Measurements from ENCODE around the gene C8A. TPM values are rescaled to one million over a fixed set of nuclear protein-coding genes. Genes with fewer than 3 reads are reported as not detected.

The C8A gene
- total RNA-seq, 2 experiments from 2014 or later, result not detected

- Mint-ChIP-seq H3K4me3 (no peak overlapping the region), H3K27ac (no peak overlapping the region), H3K9me3 (no peaks in the 10 kb centered on the region), H3K36me3 (ENCODE audit: low read depth) (no peaks in the 10 kb centered on the region), H3K4me1 (ENCODE audit: low read depth) (no peaks in the 10 kb centered on the region), H3K27me3 (peaks cover 14% of the 10 kb centered on the region)
- H3K36me3 ChIP-seq (ENCODE audit: insufficient read depth, low read length), result no peaks in the 10 kb centered on the region
- CTCF ChIA-PET, result no interaction called here
- H3K9me3 ChIP-seq (ENCODE audit: control insufficient read depth in 1 of 2, insufficient read depth in 1 of 2, low read length in 2 of 2), result no peaks in the 10 kb centered on the region
- intact Hi-C loops (cut with DNase I, micrococcal nuclease), result no loop called here
- ATAC-seq (ENCODE audit: poor library complexity) (no peak), DNase-seq (no peak)
- H3K27me3 ChIP-seq (ENCODE audit: control insufficient read depth in 1 of 2, insufficient read depth in 2 of 2, low read length in 2 of 2), result no peaks in the 10 kb centered on the region
- POLR2A ChIA-PET, result no interaction called here
- TF ChIP-seq, protein P1, sequence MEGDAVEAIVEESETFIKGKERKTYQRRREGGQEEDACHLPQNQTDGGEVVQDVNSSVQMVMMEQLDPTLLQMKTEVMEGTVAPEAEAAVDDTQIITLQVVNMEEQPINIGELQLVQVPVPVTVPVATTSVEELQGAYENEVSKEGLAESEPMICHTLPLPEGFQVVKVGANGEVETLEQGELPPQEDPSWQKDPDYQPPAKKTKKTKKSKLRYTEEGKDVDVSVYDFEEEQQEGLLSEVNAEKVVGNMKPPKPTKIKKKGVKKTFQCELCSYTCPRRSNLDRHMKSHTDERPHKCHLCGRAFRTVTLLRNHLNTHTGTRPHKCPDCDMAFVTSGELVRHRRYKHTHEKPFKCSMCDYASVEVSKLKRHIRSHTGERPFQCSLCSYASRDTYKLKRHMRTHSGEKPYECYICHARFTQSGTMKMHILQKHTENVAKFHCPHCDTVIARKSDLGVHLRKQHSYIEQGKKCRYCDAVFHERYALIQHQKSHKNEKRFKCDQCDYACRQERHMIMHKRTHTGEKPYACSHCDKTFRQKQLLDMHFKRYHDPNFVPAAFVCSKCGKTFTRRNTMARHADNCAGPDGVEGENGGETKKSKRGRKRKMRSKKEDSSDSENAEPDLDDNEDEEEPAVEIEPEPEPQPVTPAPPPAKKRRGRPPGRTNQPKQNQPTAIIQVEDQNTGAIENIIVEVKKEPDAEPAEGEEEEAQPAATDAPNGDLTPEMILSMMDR (IDR thresholded peaks at IDR 0.05), result no peak
- H3K4me3 ChIP-seq (ENCODE audit: low read length), result no peak overlapping the region
- no peaks in the 10 kb centered on the region for H3K4me1 ChIP-seq (ENCODE audit: insufficient read depth, low read length)
- H3K27ac ChIP-seq (ENCODE audit: low read depth in 1 of 2, low read length in 2 of 2), result no peak overlapping the region
These were observed 78.6 kb downstream of the C8A start for GRCh38 chr1:56933161-56933560.

DNA sequence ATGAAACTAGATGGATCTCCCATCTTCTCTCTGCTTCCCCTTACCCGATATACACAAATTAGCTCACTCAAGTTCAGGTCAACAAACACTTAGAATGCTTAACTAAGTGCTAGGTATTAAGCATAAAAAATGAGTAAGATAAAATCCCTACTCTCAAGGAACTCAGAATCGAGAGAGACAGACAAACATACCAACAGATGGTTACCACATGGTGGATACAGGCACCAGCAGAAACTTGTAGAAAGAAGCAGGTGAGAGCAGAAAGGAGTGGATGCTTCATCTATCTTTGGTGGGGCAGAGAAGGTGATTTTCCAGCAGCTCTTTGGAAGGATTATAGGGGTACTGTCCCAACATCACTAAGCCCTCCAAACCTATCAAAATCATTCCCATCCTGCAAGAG is 79.0 kb downstream of the C8A start:
- DNase-seq (no peak), ATAC-seq (ENCODE audit: poor library complexity) (no peak)
- no peaks in the 10 kb centered on the region for H3K36me3 Mint-ChIP-seq (ENCODE audit: low read depth)
- H3K4me3 ChIP-seq (ENCODE audit: low read length), result no peak overlapping the region
- no peaks in the 10 kb centered on the region for H3K9me3 Mint-ChIP-seq
- H3K4me1 Mint-ChIP-seq (ENCODE audit: low read depth), result no peaks in the 10 kb centered on the region
- H3K27ac Mint-ChIP-seq, result no peak overlapping the region
- POLR2A ChIA-PET, result no interaction called here
- no peak overlapping the region for H3K27ac ChIP-seq (ENCODE audit: low read depth in 1 of 2, low read length in 2 of 2)
- intact Hi-C loops (cut with DNase I, micrococcal nuclease), result no loop called here
- H3K4me1 ChIP-seq (ENCODE audit: insufficient read depth, low read length), result no peaks in the 10 kb centered on the region
- H3K27me3 ChIP-seq (ENCODE audit: control insufficient read depth in 1 of 2, insufficient read depth in 2 of 2, low read length in 2 of 2), result no peaks in the 10 kb centered on the region
- no peaks in the 10 kb centered on the region for H3K36me3 ChIP-seq (ENCODE audit: insufficient read depth, low read length)
- CTCF ChIA-PET, result no interaction called here
- H3K9me3 ChIP-seq (ENCODE audit: control insufficient read depth in 1 of 2, insufficient read depth in 1 of 2, low read length in 2 of 2), result no peaks in the 10 kb centered on the region
- no peak overlapping the region for H3K4me3 Mint-ChIP-seq
- peaks cover 14% of the 10 kb centered on the region for H3K27me3 Mint-ChIP-seq
- TF ChIP-seq, protein P1 (IDR thresholded peaks at IDR 0.05), result no peak

DNA sequence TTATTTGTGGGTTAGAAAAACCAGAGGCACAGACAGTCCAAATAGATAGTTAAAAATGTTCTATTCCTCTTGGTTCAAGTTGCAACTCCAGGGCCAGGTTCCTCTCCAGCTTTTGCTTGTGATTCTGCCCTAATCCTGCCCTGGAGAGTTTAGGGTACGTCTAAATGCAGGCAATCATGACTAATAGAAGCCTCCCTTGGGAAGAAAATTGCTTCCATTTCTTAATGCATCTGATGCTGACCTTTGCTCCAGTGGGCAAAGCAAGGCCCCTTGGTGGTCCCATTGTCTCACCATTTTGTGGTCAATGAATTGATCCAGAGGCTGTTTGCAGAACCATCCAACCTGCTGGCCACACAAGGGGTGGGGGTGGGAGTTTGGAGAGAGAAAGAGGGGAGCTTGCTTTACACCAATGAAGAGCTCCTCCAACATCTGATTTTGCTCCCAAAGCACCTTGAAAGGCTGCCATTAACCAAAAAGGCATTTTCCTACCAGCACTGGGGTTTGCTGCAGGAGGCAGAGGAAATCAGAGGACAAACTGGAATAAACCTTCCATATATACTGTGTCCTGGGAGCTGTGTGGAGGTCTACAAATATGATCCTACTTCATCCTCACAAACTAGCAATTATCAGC is 79.9 kb downstream of the C8A start:
- Histone ChIP-seq H3K4me1 (ENCODE audit: insufficient read depth, low read length) (no peaks in the 10 kb centered on the region), H3K27ac (ENCODE audit: low read depth in 1 of 2, low read length in 2 of 2) (no peak overlapping the region), H3K36me3 (ENCODE audit: insufficient read depth, low read length) (no peaks in the 10 kb centered on the region), H3K9me3 (ENCODE audit: control insufficient read depth in 1 of 2, insufficient read depth in 1 of 2, low read length in 2 of 2) (no peaks in the 10 kb centered on the region), H3K27me3 (ENCODE audit: control insufficient read depth in 1 of 2, insufficient read depth in 2 of 2, low read length in 2 of 2) (peaks cover 0 to 4% of the 10 kb centered on the region in 2 experiments), H3K4me3 (ENCODE audit: low read length) (no peak overlapping the region)
- peaks cover 14% of the 10 kb centered on the region for H3K27me3 Mint-ChIP-seq
- H3K4me3 Mint-ChIP-seq, result no peak overlapping the region
- intact Hi-C loops (cut with DNase I, micrococcal nuclease), result no loop called here
- H3K36me3 Mint-ChIP-seq (ENCODE audit: low read depth), result no peaks in the 10 kb centered on the region
- ChIA-PET CTCF (no interaction called here), POLR2A (no interaction called here)
- no peak overlapping the region for H3K27ac Mint-ChIP-seq
- no peaks in the 10 kb centered on the region for H3K9me3 Mint-ChIP-seq
- DNase-seq, result no peak
- H3K4me1 Mint-ChIP-seq (ENCODE audit: low read depth), result no peaks in the 10 kb centered on the region
- TF ChIP-seq, protein P1 (IDR thresholded peaks at IDR 0.05), result no peak
- no peak for ATAC-seq (ENCODE audit: poor library complexity)

All from CD4-positive, alpha-beta T cell (primary cell).